ENCODE measurements around the gene ARHGAP15.

ARHGAP15 gene

GRCh38 chr2:143503280-143503679 lies 374.1 kb downstream of the ARHGAP15 start:
- no peak overlapping the region for H2AFZ ChIP-seq (ENCODE audit: low read length)
- no peaks in the 10 kb centered on the region for H3K27me3 ChIP-seq (replicated peaks; ENCODE audit: insufficient read depth, low read length)
- H3K36me3 ChIP-seq (replicated peaks; ENCODE audit: insufficient read depth, low read length) = no peaks in the 10 kb centered on the region
- H3K27ac ChIP-seq (ENCODE audit: low read length) = no peak overlapping the region
- H3F3A ChIP-seq (ENCODE audit: insufficient read depth, low read length) = no peaks in the 10 kb centered on the region
- no peak overlapping the region for H3K9ac ChIP-seq (ENCODE audit: low read length)
- no peaks in the 10 kb centered on the region for H4K20me1 ChIP-seq (ENCODE audit: insufficient read depth, low read length)
- H3K4me1 ChIP-seq (ENCODE audit: low read length) = no peaks in the 10 kb centered on the region
- H3K9me3 ChIP-seq (replicated peaks; ENCODE audit: insufficient read depth, low read length) = no peaks in the 10 kb centered on the region
- no peak overlapping the region for H3K4me3 ChIP-seq (ENCODE audit: low read length)
- no peaks in the 10 kb centered on the region for H3K9me2 ChIP-seq (replicated peaks; ENCODE audit: insufficient read depth, low read length)
- DNase-seq = no peak
- no peak for TF ChIP-seq EZH2 (optimal IDR thresholded peaks at IDR 0.05; ENCODE audit: low read depth, low read length)
- no peak for TF ChIP-seq CTCF (IDR thresholded peaks at IDR 0.05; ENCODE audit: low read length)
- no peak for TF ChIP-seq EZH2phosphoT487 (IDR thresholded peaks at IDR 0.05; ENCODE audit: low read length)
- H3K4me2 ChIP-seq (ENCODE audit: low read depth, low read length) = no peak overlapping the region
- no peaks in the 10 kb centered on the region for H3K79me2 ChIP-seq (ENCODE audit: low read length)

DNA sequence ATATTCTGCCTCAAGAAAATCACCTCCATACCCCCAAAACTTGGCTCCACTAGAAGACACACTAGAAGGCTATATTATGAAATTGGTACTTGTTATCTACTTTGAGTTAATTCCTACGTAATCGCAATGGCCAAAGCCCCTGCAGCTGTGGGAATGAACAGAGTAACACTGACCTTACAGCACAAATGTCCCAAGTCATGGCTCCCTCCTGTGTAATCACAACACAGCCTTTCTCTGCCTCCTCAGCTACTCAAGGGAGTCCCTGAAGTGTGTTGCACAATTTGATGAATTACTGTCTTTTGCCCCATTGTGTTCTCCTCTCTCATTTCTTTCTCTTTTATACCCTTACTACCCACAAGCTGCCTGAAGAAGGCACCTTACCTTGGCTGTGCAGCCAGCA lies 375.2 kb downstream of the ARHGAP15 start:
- Histone ChIP-seq H3K27ac (ENCODE audit: low read length) (no peak overlapping the region), H3K4me1 (ENCODE audit: low read length) (no peaks in the 10 kb centered on the region), H3K9me3 (replicated peaks; ENCODE audit: insufficient read depth, low read length) (no peaks in the 10 kb centered on the region), H3K79me2 (ENCODE audit: low read length) (no peaks in the 10 kb centered on the region), H4K20me1 (ENCODE audit: insufficient read depth, low read length) (no peaks in the 10 kb centered on the region), H3K27me3 (replicated peaks; ENCODE audit: insufficient read depth, low read length) (no peaks in the 10 kb centered on the region), H3K4me3 (ENCODE audit: low read length) (no peak overlapping the region), H3K9ac (ENCODE audit: low read length) (no peak overlapping the region), H3K4me2 (ENCODE audit: low read depth, low read length) (no peak overlapping the region), H2AFZ (ENCODE audit: low read length) (no peak overlapping the region), H3K36me3 (replicated peaks; ENCODE audit: insufficient read depth, low read length) (no peaks in the 10 kb centered on the region), H3K9me2 (replicated peaks; ENCODE audit: insufficient read depth, low read length) (no peaks in the 10 kb centered on the region), H3F3A (ENCODE audit: insufficient read depth, low read length) (no peaks in the 10 kb centered on the region)
- no peak for DNase-seq
- no peak for TF ChIP-seq EZH2 (optimal IDR thresholded peaks at IDR 0.05; ENCODE audit: low read depth, low read length)
- no peak for TF ChIP-seq EZH2phosphoT487 (IDR thresholded peaks at IDR 0.05; ENCODE audit: low read length)
- no peak for TF ChIP-seq CTCF (IDR thresholded peaks at IDR 0.05; ENCODE audit: low read length)

- Histone ChIP-seq H3K9me2 (replicated peaks; ENCODE audit: insufficient read depth, low read length) (no peaks in the 10 kb centered on the region), H3K4me3 (ENCODE audit: low read length) (no peak overlapping the region), H4K20me1 (ENCODE audit: insufficient read depth, low read length) (no peaks in the 10 kb centered on the region), H3K79me2 (ENCODE audit: low read length) (no peaks in the 10 kb centered on the region), H3K36me3 (replicated peaks; ENCODE audit: insufficient read depth, low read length) (no peaks in the 10 kb centered on the region), H3K9ac (ENCODE audit: low read length) (no peak overlapping the region), H3K27ac (ENCODE audit: low read length) (no peak overlapping the region), H3K27me3 (replicated peaks; ENCODE audit: insufficient read depth, low read length) (no peaks in the 10 kb centered on the region), H3K9me3 (replicated peaks; ENCODE audit: insufficient read depth, low read length) (no peaks in the 10 kb centered on the region), H3K4me1 (ENCODE audit: low read length) (no peaks in the 10 kb centered on the region), H3F3A (ENCODE audit: insufficient read depth, low read length) (no peaks in the 10 kb centered on the region), H3K4me2 (ENCODE audit: low read depth, low read length) (no peak overlapping the region), H2AFZ (ENCODE audit: low read length) (no peak overlapping the region)
- no peak for DNase-seq
- no peak for TF ChIP-seq EZH2 (optimal IDR thresholded peaks at IDR 0.05; ENCODE audit: low read depth, low read length)
- no peak for TF ChIP-seq EZH2phosphoT487 (IDR thresholded peaks at IDR 0.05; ENCODE audit: low read length)
- no peak for TF ChIP-seq CTCF (IDR thresholded peaks at IDR 0.05; ENCODE audit: low read length)
Observed at GRCh38 chr2:143505542-143505941, 376.3 kb downstream of the ARHGAP15 start.

Measured in MM.1S (cell line).